ENCODE data around the gene OR5K4.

DNA sequence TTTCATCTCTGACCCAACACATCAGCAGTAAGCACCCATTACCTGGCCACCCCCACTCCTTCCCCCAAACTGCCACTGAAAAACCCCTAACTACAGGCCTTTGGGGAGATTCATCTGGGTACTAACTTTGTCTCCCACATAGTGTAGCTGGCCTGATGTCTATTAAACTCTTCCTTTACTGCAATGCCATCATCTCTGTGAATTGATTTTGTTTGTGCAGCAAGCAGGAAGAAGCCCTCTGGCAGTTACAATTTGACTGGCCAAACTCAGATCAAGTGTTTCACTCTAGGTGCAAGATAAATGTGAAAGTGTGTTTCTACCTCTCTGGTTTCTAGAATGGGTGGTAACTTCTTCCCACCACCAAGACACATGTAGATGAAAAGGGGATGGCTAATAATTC is 26.7 kb upstream of the OR5K4 start:
- no peak for TF ChIP-seq ARNT (IDR thresholded peaks at IDR 0.05)
- no peak for TF ChIP-seq HDGF (IDR thresholded peaks at IDR 0.05; ENCODE audit: borderline replicate concordance)
- no peak for TF ChIP-seq SUZ12 (IDR thresholded peaks at IDR 0.05)
- TF ChIP-seq ZNF384 (IDR thresholded peaks at IDR 0.05): no peak
- no peak for TF ChIP-seq FOXM1 (IDR thresholded peaks at IDR 0.05; ENCODE audit: borderline replicate concordance)
- TF ChIP-seq, protein P1, sequence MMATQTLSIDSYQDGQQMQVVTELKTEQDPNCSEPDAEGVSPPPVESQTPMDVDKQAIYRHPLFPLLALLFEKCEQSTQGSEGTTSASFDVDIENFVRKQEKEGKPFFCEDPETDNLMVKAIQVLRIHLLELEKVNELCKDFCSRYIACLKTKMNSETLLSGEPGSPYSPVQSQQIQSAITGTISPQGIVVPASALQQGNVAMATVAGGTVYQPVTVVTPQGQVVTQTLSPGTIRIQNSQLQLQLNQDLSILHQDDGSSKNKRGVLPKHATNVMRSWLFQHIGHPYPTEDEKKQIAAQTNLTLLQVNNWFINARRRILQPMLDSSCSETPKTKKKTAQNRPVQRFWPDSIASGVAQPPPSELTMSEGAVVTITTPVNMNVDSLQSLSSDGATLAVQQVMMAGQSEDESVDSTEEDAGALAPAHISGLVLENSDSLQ (IDR thresholded peaks at IDR 0.05): no peak
- no peak for TF ChIP-seq BHLHE40 (IDR thresholded peaks at IDR 0.05; ENCODE audit: borderline replicate concordance)
- no peak for TF ChIP-seq TARDBP (IDR thresholded peaks at IDR 0.05)
- no peak for TF ChIP-seq SP1 (IDR thresholded peaks at IDR 0.05)
- no peak for TF ChIP-seq NFRKB (IDR thresholded peaks at IDR 0.05)
- TF ChIP-seq FOXK2 (IDR thresholded peaks at IDR 0.05): no peak
- no peak for TF ChIP-seq LEF1 (IDR thresholded peaks at IDR 0.05; ENCODE audit: borderline replicate concordance)
- no peak for TF ChIP-seq FOXA1 (IDR thresholded peaks at IDR 0.05)
- no peak for TF ChIP-seq ELF4 (IDR thresholded peaks at IDR 0.05)
